Measurements from ENCODE around the gene SLC25A25.

SLC25A25 gene

DNA sequence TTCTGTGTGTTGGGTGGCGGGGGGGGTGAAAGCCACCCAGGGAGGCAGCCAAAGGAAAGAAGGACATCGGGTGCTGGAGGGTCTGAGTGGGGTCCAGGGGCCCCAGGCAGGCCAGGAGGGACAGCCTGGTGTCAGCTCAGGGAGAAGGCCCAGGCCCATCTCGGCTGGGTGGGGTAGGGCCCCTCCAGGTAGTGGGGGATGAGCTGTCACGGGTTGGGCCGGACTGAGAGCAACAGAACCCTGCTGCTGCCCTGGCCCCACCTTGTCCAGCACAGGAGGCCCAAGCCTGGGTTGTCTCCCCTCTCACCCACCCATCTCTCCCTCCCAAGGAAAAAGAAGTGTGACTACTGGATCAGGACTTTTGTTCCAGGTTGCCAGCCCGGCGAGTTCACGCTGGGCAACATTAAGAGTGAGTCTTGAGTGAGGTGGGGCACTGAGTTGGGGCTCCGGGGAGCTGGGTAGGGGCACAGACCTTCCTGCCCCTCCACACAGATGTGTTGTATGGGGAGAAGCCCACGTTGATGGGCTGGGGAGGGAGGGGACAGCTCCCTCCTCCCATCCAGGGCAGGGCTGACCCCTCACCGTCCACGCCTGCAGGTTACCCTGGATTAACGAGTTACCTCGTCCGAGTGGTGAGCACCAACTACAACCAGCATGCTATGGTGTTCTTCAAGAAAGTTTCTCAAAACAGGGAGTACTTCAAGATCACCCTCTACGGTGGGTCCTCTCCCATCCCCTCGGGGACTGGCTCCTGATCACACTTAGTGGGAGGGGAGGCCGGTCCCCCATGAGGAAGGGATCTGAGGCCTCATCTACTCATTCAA lies 83.5 kb downstream of the SLC25A25 start:
- H3K27me3 ChIP-seq: no peaks in the 10 kb centered on the region
- H3K36me3 ChIP-seq: no peaks in the 10 kb centered on the region
- H3K27ac ChIP-seq: peak overlapping the region; percentile 82
- H3K9me3 ChIP-seq: no peaks in the 10 kb centered on the region
- H3K4me1 ChIP-seq (ENCODE audit: control insufficient read depth in 1 of 2, insufficient read depth in 1 of 2, low read depth in 1 of 2, low read length in 1 of 2): peaks cover 67 to 72% of the 10 kb centered on the region in 2 experiments
- peak overlapping the region in 1 of 2 experiments; percentile 11 for H3K4me3 ChIP-seq (ENCODE audit: low read depth in 1 of 2, low read length in 1 of 2)
- no peak for TF ChIP-seq CTCF (IDR thresholded peaks at IDR 0.05)

DNA sequence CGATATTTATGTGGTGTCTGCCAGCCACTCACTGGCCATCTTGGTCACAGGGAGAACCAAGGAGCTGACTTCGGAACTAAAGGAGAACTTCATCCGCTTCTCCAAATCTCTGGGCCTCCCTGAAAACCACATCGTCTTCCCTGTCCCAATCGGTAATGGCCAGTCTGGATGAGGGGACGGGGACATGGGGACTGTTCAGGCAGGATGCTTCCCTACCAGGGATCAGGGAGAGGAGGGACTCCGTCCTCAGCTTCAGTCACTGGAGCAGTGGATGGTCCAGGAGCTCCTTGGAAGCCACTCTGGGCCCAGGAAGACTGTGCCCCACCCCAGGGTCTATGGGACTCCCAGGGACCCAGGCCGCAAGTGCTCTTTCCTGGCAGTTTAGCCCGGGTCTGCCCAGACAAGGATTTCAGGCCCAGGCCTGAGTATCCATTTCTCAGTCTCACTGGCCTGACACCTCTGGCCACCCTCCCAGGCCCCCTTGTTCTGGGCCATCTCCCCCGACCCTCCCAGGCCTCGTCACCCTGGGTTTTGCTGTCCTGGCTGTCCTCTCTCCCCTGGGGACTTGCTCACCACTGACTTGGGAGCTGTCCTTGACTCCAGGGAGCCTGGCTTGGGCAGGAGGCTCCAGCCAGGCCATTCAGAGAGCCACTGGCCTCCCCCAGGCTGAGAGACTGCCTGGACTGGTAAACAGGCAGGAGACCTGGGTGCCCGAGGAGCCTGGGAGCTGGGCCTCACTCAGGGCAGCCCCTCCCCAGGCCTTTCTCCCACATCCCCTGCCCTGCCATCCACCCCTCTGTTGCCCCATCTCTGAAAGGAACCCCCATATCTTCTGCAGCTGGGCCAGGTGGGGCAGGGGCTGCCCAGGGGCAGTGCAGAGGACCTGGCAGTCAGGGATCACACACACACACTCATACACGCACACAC lies 84.4 kb downstream of the SLC25A25 start:
- peak overlapping the region; percentile 82 for H3K27ac ChIP-seq
- no peaks in the 10 kb centered on the region for H3K36me3 ChIP-seq
- TF ChIP-seq CTCF (IDR thresholded peaks at IDR 0.05): no peak
- no peaks in the 10 kb centered on the region for H3K9me3 ChIP-seq
- H3K4me1 ChIP-seq (ENCODE audit: control insufficient read depth in 1 of 2, insufficient read depth in 1 of 2, low read depth in 1 of 2, low read length in 1 of 2): peaks cover 58 to 68% of the 10 kb centered on the region in 2 experiments
- H3K4me3 ChIP-seq (ENCODE audit: low read depth in 1 of 2, low read length in 1 of 2): no peak overlapping the region
- no peaks in the 10 kb centered on the region for H3K27me3 ChIP-seq

GRCh38 chr9:128153060-128153946 lies 85.3 kb downstream of the SLC25A25 start:
- no peaks in the 10 kb centered on the region for H3K9me3 ChIP-seq
- no peaks in the 10 kb centered on the region for H3K27me3 ChIP-seq
- TF ChIP-seq CTCF (IDR thresholded peaks at IDR 0.05): no peak
- H3K27ac ChIP-seq: peak overlapping the region; percentile 82
- no peak overlapping the region for H3K4me3 ChIP-seq (ENCODE audit: low read depth in 1 of 2, low read length in 1 of 2)
- no peaks in the 10 kb centered on the region for H3K36me3 ChIP-seq
- H3K4me1 ChIP-seq (ENCODE audit: control insufficient read depth in 1 of 2, insufficient read depth in 1 of 2, low read depth in 1 of 2, low read length in 1 of 2): peaks cover 49 to 63% of the 10 kb centered on the region in 2 experiments

GRCh38 chr9:128153947-128154695 lies 86.1 kb downstream of the SLC25A25 start:
- Histone ChIP-seq H3K9me3 (no peaks in the 10 kb centered on the region), H3K4me3 (ENCODE audit: low read depth in 1 of 2, low read length in 1 of 2) (no peak overlapping the region), H3K27me3 (no peaks in the 10 kb centered on the region), H3K4me1 (ENCODE audit: control insufficient read depth in 1 of 2, insufficient read depth in 1 of 2, low read depth in 1 of 2, low read length in 1 of 2) (peaks cover 45 to 63% of the 10 kb centered on the region in 2 experiments), H3K36me3 (no peaks in the 10 kb centered on the region), H3K27ac (peak overlapping the region; percentile 82)
- TF ChIP-seq CTCF (IDR thresholded peaks at IDR 0.05): no peak

All from neutrophil (primary cell).